ENCODE results near the gene CHMP5. TPM values are rescaled to one million over a fixed set of nuclear protein-coding genes. Genes with fewer than 3 reads are reported as not detected.

CHMP5 gene
- total RNA-seq, 2 experiments from 2014 or later, result 17.4 to 18.6 TPM

DNA sequence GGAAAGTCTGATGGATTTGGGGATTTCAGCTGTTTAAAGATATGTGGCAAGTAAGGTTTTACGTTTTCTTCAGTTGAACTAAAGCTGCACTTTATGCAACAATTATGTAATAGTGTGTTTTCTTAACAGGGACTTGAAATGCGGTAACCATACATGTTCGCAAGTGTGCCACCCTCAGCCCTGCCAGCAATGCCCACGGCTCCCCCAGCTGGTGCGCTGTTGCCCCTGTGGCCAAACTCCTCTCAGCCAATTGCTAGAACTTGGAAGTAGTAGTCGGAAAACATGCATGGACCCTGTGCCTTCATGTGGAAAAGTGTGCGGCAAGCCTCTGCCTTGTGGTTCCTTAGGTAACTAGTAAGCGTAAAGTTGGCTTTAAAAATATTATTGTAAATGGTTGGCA lies 53.9 kb downstream of the CHMP5 start:
- ATAC-seq (ENCODE audit: poor library complexity) (no peak), DNase-seq (no peak)
- Histone ChIP-seq H3K4me1 (ENCODE audit: insufficient read depth, low read length) (no peaks in the 10 kb centered on the region), H3K9me3 (ENCODE audit: control insufficient read depth in 1 of 2, insufficient read depth in 1 of 2, low read length in 2 of 2) (no peaks in the 10 kb centered on the region), H3K27me3 (ENCODE audit: control insufficient read depth in 1 of 2, insufficient read depth in 2 of 2, low read length in 2 of 2) (no peaks in the 10 kb centered on the region), H3K4me3 (ENCODE audit: low read length) (no peak overlapping the region), H3K36me3 (ENCODE audit: insufficient read depth, low read length) (peaks cover 84% of the 10 kb centered on the region), H3K27ac (ENCODE audit: low read depth in 1 of 2, low read length in 2 of 2) (no peak overlapping the region)
- no peak overlapping the region for H3K27ac Mint-ChIP-seq
- H3K36me3 Mint-ChIP-seq (ENCODE audit: low read depth), result peaks cover 90% of the 10 kb centered on the region
- no peaks in the 10 kb centered on the region for H3K9me3 Mint-ChIP-seq
- CTCF ChIA-PET, result no interaction called here
- H3K4me3 Mint-ChIP-seq, result no peak overlapping the region
- TF ChIP-seq, protein P1, sequence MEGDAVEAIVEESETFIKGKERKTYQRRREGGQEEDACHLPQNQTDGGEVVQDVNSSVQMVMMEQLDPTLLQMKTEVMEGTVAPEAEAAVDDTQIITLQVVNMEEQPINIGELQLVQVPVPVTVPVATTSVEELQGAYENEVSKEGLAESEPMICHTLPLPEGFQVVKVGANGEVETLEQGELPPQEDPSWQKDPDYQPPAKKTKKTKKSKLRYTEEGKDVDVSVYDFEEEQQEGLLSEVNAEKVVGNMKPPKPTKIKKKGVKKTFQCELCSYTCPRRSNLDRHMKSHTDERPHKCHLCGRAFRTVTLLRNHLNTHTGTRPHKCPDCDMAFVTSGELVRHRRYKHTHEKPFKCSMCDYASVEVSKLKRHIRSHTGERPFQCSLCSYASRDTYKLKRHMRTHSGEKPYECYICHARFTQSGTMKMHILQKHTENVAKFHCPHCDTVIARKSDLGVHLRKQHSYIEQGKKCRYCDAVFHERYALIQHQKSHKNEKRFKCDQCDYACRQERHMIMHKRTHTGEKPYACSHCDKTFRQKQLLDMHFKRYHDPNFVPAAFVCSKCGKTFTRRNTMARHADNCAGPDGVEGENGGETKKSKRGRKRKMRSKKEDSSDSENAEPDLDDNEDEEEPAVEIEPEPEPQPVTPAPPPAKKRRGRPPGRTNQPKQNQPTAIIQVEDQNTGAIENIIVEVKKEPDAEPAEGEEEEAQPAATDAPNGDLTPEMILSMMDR (IDR thresholded peaks at IDR 0.05), result no peak
- intact Hi-C loops (cut with DNase I, micrococcal nuclease), result no loop called here
- H3K4me1 Mint-ChIP-seq (ENCODE audit: low read depth), result no peaks in the 10 kb centered on the region
- H3K27me3 Mint-ChIP-seq, result no peaks in the 10 kb centered on the region
- POLR2A ChIA-PET, result no interaction called here

DNA sequence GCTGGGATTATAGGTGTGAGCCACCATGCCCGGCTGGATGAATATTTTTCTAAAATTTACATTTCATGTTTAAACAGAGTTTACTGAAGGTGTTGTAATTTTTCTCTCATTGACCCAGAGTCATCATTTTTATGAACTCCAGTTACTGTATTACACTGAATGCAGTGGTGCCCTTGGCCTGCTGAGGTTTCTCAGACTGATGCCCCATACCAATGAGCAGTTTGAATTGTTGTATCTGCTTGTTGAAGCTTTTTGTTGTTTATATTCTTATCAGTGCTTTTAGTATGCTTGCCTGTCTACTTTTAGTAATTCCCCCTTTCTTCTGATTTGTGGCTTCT lies 55.4 kb downstream of the CHMP5 start:
- CTCF ChIA-PET, result interaction anchor here (1.4 kb wide), 1 partner anchor 33 kb away, joined by 4 read pairs; no protein-coding TSS in a partner anchor
- TF ChIP-seq, protein P1 (IDR thresholded peaks at IDR 0.05), result no peak
- Histone ChIP-seq H3K4me1 (ENCODE audit: insufficient read depth, low read length) (no peaks in the 10 kb centered on the region), H3K27me3 (ENCODE audit: control insufficient read depth in 1 of 2, insufficient read depth in 2 of 2, low read length in 2 of 2) (no peaks in the 10 kb centered on the region), H3K9me3 (ENCODE audit: control insufficient read depth in 1 of 2, insufficient read depth in 1 of 2, low read length in 2 of 2) (no peaks in the 10 kb centered on the region), H3K4me3 (ENCODE audit: low read length) (no peak overlapping the region), H3K27ac (ENCODE audit: low read depth in 1 of 2, low read length in 2 of 2) (no peak overlapping the region), H3K36me3 (ENCODE audit: insufficient read depth, low read length) (peaks cover 78% of the 10 kb centered on the region)
- Mint-ChIP-seq H3K4me3 (no peak overlapping the region), H3K27me3 (no peaks in the 10 kb centered on the region), H3K4me1 (ENCODE audit: low read depth) (no peaks in the 10 kb centered on the region), H3K9me3 (no peaks in the 10 kb centered on the region), H3K36me3 (ENCODE audit: low read depth) (peaks cover 90% of the 10 kb centered on the region), H3K27ac (no peak overlapping the region)
- no peak for DNase-seq
- ATAC-seq (ENCODE audit: poor library complexity), result no peak
- intact Hi-C loops (cut with DNase I, micrococcal nuclease), result no loop called here
- POLR2A ChIA-PET, result interaction anchor here (1.5 kb wide), 1 partner anchor 30 kb away, joined by 5 read pairs; the partner anchor contains the start of gene NFX1

DNA sequence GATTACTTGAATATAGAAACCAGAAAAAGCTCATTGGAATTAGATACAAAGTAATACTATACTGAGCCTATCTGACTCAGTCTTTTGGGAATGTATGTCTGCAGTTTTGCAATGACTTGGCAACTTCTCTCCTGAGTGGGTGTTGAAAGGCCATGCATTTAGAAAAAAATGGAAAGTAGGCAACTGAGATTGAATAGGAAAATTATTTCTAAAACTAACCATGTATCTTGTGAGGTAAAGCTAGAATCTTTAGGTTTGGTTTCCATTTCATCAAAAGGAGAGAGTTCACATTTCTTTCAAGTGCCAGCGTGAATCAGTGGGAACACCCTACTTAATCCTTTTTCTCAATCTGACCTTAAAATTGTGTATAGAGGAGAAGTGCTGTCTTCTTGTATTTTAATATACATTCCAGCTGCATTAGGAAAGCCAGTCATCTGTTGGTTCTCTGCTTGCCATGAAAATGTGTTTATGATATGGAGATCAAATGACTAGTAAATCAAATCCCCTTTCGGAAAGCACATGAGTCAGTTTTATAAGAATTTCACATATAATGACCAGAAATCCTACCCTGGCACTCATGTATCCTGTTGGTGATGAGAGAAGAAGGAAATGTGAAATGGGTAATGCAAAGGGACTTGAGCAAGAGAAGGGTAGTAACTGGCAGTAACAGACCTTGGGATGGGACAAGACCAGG lies 55.9 kb downstream of the CHMP5 start:
- H3K4me3 ChIP-seq (ENCODE audit: low read length), result no peak overlapping the region
- Mint-ChIP-seq H3K36me3 (ENCODE audit: low read depth) (peaks cover 89% of the 10 kb centered on the region), H3K4me3 (no peak overlapping the region), H3K27me3 (no peaks in the 10 kb centered on the region), H3K27ac (peak overlapping the region; percentile 10), H3K9me3 (no peaks in the 10 kb centered on the region), H3K4me1 (ENCODE audit: low read depth) (no peaks in the 10 kb centered on the region)
- H3K36me3 ChIP-seq (ENCODE audit: insufficient read depth, low read length), result peaks cover 73% of the 10 kb centered on the region
- CTCF ChIA-PET, result interaction anchor here (1.4 kb wide), 1 partner anchor 34 kb away, joined by 4 read pairs; no protein-coding TSS in a partner anchor
- intact Hi-C loops (cut with DNase I, micrococcal nuclease), result no loop called here
- H3K27me3 ChIP-seq (ENCODE audit: control insufficient read depth in 1 of 2, insufficient read depth in 2 of 2, low read length in 2 of 2), result no peaks in the 10 kb centered on the region
- TF ChIP-seq, protein P1 (IDR thresholded peaks at IDR 0.05), result no peak
- DNase-seq (no peak), ATAC-seq (ENCODE audit: poor library complexity) (no peak)
- no peak overlapping the region for H3K27ac ChIP-seq (ENCODE audit: low read depth in 1 of 2, low read length in 2 of 2)
- no peaks in the 10 kb centered on the region for H3K9me3 ChIP-seq (ENCODE audit: control insufficient read depth in 1 of 2, insufficient read depth in 1 of 2, low read length in 2 of 2)
- POLR2A ChIA-PET, result interaction anchor here (1.5 kb wide), 1 partner anchor 31 kb away, joined by 5 read pairs; the partner anchor contains the start of gene NFX1
- H3K4me1 ChIP-seq (ENCODE audit: insufficient read depth, low read length), result no peaks in the 10 kb centered on the region

Measured in CD4-positive, alpha-beta T cell (primary cell).